NCI-H748 (cell line): Measurements from ENCODE around the gene LCN15.

Experiments
- DNase-seq: peaks from one replicate; lab custom pipeline; 2025; ENCODE audit not compliant: unreplicated experiment; lab: John Stamatoyannopoulos, UW

LCN15 gene

DNA sequence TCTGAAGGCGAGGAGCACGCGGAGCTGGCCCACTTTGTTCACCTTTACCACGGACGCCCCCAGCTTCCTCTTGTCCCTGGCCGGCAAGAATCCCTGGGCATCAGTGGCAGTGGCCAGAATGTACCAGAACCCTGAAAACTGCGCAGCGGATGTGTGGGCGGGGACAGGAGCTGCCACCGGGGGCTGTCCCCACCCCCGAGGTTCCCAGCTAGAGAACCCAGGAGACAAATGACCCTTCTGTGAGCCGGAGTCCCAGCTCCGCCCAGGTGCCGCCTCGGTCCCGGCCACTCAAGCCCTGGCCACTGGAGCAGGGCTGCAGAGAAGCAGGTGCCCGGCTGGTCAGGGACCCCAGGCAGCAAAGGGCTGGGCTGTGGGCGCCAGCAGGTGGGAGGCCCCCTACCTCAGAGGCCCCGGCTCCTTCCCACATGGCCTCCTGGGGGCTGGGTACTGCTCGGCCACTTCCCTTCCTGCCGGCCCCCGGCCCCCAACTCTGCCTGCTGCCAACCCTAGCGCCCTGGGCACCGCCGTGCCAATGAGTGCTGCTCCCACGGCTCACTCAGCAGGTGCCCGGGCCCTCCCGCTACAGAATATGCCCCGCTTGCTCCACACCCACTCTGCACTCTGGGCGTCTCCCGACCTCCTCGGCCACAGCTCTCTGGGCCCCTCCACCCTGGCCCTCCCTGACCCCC, 22.3 kb downstream of the LCN15 start:
- DNase-seq, result no peak

DNA sequence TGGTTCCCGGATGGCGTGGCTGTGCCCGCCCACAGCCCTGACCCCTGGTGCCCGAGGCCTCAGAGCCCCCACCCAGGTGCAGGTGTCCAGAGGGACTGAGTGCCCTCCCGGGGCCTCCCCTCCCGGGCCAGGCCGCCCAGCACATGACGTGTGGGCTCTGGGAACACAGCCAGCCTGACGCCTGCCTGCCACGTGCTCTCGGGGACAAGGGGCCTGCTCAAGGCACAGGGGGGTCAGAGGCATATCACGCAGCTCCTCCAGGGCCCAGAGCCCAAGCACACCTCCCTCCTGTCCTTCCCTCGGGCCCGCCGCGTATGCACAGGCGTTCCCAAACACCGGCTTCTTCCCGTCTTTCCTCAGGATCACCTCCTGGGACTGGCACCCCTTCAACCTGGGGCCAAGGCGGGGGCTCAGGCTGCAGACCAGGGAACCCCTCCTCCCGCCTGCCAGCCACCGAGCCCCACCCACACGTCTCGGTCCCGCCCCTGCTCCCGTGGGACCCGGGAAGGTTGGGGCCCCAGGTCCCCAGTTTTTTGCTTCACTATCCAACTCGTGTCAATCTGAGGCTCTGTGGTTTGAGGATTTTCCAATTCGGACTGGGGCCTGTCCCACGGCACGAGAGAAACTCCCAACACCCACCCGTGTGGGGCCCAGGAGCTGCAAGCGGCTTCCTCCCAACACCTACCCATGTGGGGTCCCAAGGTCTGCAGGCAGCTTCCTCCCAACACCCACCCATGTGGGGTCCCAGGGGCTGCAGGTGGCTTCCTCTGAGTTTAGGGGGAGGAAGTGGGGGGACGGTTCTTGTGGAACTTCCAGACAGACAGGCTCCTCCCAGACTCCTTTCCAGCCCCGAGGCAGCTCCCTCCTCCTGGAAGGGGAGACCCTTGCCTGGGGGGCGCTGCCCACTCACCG, 23.1 kb downstream of the LCN15 start:
- DNase-seq, result no peak

DNA sequence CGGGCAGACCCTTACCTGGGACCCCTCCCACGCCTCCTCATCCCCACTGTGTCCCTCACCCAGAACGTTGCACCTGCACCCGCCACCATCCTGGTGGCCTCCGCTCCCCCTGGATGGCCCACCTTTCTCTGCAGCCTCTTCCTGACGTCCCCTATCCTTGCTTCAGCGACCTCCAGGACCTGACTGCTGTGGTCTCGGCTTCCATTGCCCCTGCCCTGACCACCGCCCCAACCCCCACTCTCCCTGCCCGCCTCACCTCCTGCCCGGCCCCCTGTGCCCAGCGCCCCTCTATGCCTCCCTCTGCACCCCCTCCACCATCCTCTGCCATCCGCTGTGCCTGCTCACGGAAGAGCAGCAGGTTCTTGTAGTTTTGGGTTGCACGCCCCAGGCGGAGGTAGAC, 23.8 kb downstream of the LCN15 start:
- no peak for DNase-seq

DNA sequence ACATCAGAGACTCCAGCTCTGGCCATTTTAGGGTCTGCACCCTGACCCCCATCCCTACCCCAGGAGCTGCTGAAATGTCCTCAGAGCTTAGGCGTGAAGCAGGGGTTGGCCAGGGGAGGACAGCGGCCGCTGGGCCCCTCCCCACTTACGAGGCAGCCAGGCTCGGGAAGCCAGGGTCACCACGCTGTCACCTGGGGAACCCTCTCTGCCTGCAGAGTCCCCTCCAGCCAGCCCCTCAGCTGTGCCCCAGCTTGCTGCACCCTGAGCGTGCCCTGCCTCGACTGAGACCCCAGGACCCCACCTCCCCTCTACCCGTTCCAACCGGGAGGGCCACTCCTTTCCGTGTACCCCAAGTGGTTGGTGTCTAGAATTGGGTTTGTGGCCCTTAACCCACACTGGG, 24.2 kb downstream of the LCN15 start:
- no peak for DNase-seq

DNA sequence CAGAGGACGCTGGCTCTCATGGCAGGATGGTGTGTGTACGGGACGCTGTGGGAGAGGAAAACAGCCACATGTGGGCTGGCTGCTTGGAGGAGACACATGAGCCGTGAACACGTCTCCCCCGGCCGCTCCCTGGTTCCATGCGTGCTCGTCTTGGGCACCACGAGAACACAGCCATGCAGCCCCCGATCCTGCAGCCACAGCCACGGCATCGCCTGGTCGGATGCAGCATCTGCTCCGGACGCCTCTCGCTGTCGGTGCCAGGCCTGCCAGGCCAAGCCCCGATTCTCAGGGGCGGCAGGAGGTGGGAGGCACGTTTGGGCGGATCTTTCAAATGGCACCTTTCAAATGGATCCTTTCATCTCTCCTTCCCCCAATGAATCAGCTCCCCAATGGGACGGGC, 24.8 kb downstream of the LCN15 start:
- no peak for DNase-seq

DNA sequence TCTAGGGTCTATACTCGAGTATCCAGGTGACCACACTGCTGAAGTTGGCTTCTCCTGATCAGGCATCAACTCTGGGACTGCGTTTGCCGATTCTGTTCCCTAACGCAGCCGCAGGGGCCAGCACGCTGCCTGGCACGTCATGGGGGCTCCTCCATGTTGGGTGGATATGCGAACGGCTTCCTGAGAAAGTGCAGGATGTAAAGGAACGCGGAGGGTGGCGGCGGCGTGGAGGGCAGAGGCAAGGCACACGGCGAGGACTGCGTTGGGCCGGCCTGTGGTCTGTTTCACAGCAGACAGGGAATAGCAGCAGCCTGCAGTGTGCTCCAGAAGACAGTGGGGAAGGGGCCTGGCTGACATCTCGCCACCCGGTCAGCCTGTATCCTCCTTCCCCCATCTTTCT, 25.4 kb downstream of the LCN15 start:
- DNase-seq, result no peak

DNA sequence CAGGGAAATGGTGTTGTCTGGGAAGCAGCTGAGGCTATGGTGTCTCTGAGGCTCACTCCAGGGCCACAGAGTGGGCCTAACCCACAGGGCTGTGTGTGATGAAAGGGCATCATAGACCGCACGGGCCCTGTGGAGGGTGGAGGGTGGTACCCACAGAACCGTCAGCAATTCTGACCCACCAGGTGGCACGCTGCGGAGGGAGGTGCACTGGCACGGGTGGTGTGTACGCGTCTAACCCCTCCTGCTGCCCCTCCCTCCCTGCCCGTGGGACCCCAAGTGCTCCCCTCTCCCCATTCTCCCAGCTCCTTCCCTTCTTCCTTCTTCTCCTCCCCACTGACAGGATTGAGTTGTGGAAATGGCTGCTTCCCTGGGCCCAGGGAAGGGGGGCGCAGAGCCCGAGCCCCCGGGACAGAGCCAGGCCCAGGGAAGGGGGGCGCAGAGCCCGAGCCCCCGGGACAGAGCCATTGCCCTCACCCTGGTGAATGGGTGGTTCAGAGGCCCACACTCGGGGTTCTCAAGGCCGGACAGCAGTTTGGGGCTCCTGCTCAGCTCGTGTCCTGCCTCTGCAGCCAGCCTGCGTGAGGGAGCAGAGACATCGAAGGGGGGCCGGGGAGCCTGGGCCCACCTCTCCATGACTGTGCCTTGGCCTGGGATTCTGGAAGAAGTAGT, 28.4 kb downstream of the LCN15 start:
- no peak for DNase-seq

DNA sequence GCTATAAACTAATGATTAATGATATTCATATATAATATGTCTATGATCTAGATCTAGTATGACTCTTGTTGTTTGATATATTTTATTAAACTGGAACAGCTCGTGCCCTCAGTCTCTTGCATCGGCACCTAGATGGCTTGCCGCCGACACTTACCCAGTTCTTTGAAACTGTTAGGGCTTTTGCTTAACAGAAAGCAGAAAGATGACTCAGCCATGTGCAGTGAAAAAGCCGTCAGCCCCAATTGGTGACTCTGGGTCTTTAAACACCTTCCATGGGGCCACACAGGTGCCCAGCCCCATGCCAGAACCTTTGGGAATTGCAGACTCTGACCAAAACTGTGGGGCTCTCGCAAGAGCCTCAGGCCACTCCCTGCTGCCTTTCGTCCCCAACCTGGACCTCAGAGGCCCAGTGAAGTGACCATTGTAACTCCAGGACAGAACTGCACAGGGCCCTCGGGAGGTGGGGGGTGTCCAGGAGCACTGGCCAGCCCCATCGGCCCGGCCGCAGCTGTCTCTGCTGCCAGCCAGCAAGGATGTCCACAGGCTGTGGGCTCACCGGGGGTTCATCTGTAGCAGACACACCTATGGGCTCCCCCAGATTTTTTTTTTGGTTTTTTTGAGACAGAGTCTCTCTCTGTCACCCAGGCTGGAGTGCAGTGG, 29.4 kb downstream of the LCN15 start:
- DNase-seq, result no peak

DNA sequence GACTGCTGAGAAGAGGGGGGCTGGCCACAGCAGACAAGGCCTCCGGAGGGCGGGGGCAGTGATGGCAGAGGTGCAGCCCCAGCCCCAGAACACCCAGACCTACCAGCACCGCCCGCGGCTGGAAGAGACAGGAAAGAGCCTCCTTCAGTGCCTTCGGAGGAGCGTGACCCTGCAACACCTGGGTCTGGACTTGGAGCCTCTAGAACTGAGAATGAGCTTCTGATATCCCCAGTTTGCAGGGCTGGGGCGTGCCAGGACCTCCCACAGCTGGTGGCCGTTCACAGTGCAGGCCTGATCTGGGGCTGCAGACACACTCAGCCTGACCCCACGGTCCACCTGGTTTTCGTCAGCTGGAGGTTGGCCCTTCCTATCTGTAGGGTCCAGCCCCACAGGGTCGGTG, 30.7 kb downstream of the LCN15 start:
- DNase-seq, result no peak

DNA sequence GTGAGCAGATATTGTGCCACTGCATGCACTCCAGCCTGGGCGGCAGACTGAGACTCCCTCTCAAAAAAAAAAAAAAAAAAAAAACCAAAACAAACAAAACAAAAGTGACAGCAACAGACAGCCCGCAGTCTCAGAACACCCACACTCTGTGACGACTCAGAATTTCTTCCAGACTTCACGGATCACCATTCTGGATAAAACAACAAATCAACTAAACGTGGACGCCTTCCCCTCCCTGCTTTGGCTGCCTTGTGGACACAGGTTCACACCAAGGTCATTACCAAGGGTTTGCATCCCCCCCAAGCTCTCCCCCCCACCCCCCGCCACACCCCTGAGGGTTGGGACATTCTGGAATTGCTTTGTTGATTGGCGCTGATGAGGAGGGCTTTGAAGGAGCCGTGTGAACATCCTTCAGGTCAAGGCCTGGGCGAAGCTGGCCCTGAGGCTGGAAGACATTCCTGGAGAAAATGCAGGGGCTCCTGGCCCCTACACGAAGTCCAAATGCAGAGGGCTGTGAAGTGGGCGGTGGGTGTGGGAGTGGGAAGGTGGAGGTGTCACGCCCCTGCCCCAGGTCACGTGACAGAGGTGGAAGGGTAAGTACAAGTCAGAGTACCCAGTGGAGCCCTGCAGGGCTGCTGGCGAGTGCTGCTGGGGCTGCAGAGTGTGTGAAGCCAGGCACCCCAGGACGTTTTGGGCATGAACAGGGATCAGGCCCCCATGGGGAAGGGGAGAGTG, 31.7 kb downstream of the LCN15 start:
- DNase-seq, result no peak

DNA sequence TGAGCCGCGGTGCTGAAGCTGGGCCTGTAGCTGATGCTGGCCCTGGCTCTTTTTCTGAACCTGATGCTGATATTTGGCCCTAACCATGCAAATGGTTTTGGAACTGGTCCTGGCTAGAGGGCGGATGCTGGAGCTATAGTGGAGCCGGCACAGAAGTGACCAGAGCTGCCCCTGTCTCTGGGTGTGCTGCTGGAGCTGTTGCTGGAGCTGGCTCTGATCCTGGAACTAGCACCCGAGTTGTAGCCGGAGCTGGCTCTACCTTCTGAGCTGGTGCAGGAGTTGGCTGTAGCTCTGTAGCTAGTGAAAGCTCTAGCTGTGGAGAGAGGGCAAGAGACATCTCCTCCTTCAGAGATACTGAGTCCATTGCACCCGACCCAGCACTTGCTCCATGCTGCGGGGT, 34.4 kb downstream of the LCN15 start:
- DNase-seq, result no peak

DNA sequence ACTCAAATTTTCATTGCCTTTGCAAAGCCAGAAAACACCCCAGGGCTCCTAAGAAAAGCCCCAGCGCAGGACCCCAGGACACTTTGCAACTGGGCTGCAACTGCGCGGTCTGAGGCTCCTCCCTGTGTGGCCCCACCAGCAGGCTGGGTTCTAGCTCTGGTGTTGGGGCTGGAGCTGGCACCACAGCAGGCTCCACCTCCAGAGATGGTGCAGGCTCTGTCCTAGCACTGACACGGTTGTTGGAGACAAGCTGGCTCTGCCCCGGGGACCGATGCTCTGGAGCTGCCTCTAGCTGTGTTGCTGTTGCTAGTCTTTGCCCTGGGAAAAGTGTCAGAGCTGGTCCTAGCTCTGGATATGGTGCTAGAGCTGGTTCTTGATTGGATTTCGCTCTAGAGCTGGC, 35.2 kb downstream of the LCN15 start:
- no peak for DNase-seq

DNA sequence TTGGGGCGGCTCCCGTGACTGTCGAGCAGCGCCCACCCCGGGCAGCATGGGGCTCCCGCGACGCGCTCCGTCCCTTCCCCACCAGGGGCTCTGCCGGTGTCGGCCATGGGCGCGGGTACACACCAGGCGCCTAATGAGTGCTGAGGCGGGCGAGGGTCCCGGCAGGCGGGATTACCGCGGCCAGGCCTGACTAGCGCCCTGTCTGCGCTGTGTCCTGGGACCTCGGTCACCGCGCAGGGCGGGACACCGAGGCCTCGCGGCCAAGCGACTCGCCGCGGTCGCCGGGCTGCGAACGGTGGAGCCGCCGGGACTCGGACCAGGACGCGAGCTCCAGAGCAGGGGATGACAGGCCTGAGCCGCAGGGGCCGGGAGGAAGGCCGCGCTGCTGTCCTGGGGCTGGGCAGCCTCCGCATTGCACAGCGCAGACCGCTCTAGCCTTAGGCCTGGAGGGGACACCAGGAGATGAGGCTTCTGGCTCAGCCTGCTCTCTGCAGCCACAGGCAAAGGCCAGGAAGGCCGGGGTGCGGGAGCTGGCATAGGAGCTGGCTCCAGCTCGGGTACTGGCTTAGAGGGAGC, 35.7 kb downstream of the LCN15 start:
- peak; percentile 35 for DNase-seq

DNA sequence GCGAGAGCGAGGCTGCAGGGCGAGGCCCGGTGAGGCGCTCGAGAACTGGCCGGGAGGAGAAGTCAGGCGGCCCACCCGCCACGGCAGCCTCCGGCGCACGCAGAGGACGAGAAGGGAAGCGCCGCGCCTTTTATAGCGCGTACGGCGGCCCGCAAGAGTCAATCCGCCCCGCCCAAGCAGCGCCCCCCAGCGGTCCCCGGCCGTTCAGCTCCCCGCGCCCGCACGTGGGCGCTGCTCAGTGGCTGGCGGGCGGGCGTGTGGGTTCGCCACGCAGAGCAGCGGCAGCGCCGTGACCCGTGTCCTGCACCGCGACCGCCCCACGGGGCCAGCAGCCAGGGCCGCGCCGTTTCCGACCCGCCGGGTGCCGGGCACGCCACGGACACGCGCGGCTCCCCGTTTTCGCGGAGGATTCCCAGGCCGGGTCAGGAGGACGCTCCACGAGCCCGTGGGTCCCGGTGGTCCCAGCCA, 36.2 kb downstream of the LCN15 start:
- peak; percentile 88 for DNase-seq

DNA sequence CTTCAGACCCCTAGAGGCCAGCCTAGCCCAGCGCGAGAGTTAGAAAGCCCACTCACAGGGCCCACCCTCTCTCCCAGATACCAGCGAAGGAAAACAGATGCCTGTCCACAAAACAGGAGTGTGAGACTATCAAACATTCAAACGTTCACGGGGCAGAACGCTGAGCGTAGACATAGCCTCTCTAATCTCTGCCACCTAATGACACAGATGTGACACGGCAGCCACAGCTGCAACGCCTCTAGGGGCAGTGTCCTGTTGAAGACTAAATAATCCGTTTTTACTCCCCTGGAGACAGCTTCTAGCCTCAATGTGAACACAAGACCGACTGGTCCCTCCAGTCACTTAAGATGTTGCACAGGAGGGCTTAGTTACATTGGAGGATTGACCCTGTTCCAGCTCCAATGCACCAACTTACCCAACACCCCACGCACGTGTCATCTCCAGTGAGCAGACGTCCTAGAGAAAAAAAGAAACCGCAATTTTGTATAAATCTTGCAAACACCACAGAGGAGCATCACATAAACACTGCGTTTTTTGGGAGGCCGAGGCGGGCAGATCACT, 37.6 kb downstream of the LCN15 start:
- DNase-seq, result no peak

DNA sequence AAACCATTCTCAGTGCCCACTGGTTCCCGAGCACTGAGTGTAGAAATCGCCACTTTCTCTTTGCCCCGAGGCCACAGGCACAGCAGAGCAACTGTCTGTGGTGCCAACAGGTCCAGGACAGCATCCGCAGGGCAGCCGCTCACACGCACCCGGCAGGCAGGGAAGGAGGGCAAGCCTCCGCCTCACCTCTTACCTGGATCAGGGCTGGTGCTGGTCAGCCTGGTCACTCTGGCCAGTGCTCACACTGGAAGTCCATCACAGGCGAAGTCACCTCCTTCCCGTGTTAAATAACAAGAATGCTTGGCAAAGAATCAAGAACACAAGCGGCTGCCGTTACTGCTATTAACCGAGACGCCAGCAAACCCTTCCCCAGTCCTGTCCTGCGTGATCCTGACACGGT, 38.2 kb downstream of the LCN15 start:
- DNase-seq, result no peak

DNA sequence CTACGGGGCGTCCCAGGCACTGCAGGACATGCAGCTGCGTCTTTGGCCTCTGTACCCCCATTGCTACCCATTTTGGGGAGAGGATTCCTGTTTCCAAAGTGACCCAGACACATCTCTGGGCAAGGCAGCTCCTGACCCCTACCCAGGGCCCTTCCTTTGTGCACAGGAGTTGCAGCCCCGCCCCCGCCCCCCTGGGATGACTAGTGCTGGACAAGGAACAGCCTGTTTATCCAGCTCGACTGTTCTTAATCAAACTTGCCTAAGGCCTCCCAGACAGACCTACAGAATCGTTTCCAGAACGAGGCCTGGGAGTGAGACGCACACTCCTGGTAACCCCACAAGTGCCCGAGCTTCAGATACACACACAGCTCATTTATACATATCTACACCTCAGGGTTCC, 38.7 kb downstream of the LCN15 start:
- no peak for DNase-seq

DNA sequence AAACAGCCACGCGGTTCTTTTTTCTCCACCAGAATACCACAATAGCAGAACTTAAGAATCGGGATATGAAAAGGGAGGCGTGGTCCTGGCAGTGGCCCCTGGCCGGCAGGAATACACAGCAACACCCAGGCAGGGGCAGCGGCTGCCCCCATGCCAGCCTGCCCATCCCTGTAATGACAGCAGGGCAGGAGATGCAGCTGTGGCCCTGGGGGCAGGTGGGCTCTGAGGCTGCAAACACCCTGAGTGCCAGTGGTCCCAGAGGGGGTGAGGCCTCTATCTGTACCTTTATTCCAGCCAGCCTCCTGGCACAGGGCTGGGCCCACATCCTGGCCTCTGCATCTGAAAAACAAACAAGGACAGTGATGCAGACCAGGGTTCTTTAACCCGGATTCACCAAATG, 39.5 kb downstream of the LCN15 start:
- no peak for DNase-seq

DNA sequence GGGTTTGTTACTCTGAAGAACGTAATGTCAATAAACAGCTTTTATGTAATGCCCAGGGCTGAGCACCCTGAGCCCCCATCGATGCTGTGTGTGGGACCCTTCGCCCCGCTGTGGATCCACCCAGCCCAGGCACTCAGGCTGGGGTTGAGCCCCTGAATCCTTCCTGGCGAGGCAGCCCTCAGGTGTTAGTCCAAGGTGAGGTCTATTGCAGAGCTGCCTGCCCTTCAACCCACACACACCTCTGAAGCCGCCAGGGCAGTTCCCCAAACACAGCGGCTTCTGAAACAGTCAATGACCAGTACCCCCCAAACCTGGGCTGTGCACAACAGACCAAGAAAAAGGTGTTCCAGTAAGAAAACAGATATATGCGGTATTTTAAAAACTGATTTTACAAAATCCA, 40.3 kb downstream of the LCN15 start:
- DNase-seq, result no peak

DNA sequence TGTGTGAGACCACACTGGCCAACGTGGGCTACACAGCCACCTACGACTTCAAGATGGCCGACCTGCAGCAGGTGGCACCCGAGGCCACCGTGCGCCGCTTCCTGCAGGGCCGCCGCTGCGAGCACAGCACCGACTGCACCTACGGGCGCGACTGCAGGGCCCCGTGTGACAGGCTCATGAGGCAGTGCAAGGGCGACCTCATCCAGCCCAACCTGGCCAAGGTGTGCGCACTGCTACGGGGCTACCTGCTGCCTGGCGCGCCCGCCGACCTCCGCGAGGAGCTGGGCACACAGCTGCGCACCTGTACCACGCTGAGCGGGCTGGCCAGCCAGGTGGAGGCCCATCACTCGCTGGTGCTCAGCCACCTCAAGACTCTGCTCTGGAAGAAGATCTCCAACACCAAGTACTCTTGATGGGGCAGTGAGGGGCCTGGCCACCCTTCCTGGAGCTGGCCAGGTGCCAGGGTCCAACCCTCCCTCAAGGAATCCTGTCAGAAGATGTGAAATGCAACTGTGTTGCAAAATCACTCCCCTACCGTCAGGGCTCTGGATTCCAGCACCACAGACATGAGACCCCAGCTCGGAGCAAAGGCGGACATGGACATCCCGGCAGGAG, 40.8 kb downstream of the LCN15 start:
- DNase-seq, result no peak
